Neuronal stem cell (in vitro differentiated cells): ENCODE measurements around the gene GNG3.

Experiments
- DNase-seq: peaks from one replicate; pipeline ENCODE4 v3.0.0-alpha.2; 2013; ENCODE audit warnings: low spot score
- H2AFZ ChIP-seq: one replicate; pipeline ENCODE4 v1.6.1; 2013; ENCODE audit warnings: mild to moderate bottlenecking, low read length, inconsistent platforms
- H2AK5ac ChIP-seq: 2 replicates; pipeline ENCODE4 v1.6.1; 2013; ENCODE audit warnings: low read depth, mild to moderate bottlenecking, inconsistent platforms, low read length, moderate library complexity, mixed read lengths
- H2BK120ac ChIP-seq: 2 replicates; pipeline ENCODE4 v1.6.1; 2013; ENCODE audit warnings: low read depth, mild to moderate bottlenecking, inconsistent platforms, low read length, moderate library complexity, mixed read lengths
- H2BK12ac ChIP-seq: one replicate; pipeline ENCODE4 v1.6.1; 2013; ENCODE audit warnings: low read length, inconsistent platforms
- H2BK15ac ChIP-seq: 2 replicates; pipeline ENCODE4 v1.6.1; 2013; ENCODE audit warnings: mild to moderate bottlenecking, low read length, inconsistent platforms, mixed read lengths
- H2BK5ac ChIP-seq: one replicate; pipeline ENCODE4 v1.6.1; 2013; ENCODE audit warnings: inconsistent platforms, mild to moderate bottlenecking, low read length, moderate library complexity
- H3K14ac ChIP-seq: one replicate; pipeline ENCODE4 v1.6.1; 2013; ENCODE audit warnings: low read length, inconsistent platforms
- H3K18ac ChIP-seq: 2 replicates; pipeline ENCODE4 v1.6.1; 2013; ENCODE audit warnings: low read length, inconsistent platforms
- H3K23ac ChIP-seq: 2 replicates; pipeline ENCODE4 v1.6.1; 2013; ENCODE audit warnings: low read depth, mild to moderate bottlenecking, mixed read lengths, low read length, inconsistent platforms; ENCODE audit not compliant: poor library complexity
- H3K27ac ChIP-seq: replicated peaks from 3 replicates; pipeline ENCODE4 v1.5.1; 2013; ENCODE audit warnings: low read length, inconsistent platforms
- H3K27me3 ChIP-seq, 3 experiments: 2 replicates each; pipeline ENCODE4 v1.6.1; 2013; ENCODE audit warnings: low read length in 3 of 3, mild to moderate bottlenecking in 2 of 3, inconsistent platforms in 1 of 3, low read depth in 1 of 3, mixed read lengths in 1 of 3, moderate library complexity in 1 of 3; ENCODE audit not compliant: control insufficient read depth in 3 of 3, insufficient read depth in 3 of 3
- H3K36me3 ChIP-seq, 2 donors: replicated peaks in 1 of 2; 2 replicates each; pipeline ENCODE4 v1.6.1; 2013; ENCODE audit warnings: low read length in 2 of 2; ENCODE audit not compliant: control insufficient read depth in 2 of 2, insufficient read depth in 2 of 2
- H3K4ac ChIP-seq: 2 replicates; pipeline ENCODE4 v1.6.1; 2013; ENCODE audit warnings: inconsistent platforms, mild to moderate bottlenecking, low read length, moderate library complexity
- H3K4me1 ChIP-seq, 2 donors: 1 replicate in 1 of 2; 2 replicates in 1 of 2; pipeline ENCODE4 v1.6.1; 2013; ENCODE audit warnings: low read length in 2 of 2, low read depth in 1 of 2; ENCODE audit not compliant: control insufficient read depth in 2 of 2, insufficient read depth in 1 of 2
- H3K4me2 ChIP-seq: one replicate; pipeline ENCODE4 v1.6.1; 2013; ENCODE audit warnings: mild to moderate bottlenecking, low read length, inconsistent platforms; ENCODE audit not compliant: insufficient read depth, poor library complexity, severe bottlenecking
- H3K4me3 ChIP-seq, 2 donors: 2 replicates each; pipeline ENCODE4 v1.5.1; 2013; ENCODE audit warnings: low read length in 2 of 2, mild to moderate bottlenecking in 2 of 2, inconsistent platforms in 1 of 2, moderate library complexity in 1 of 2
- H3K79me1 ChIP-seq: one replicate; pipeline ENCODE4 v1.6.1; 2013; ENCODE audit warnings: low read depth, mild to moderate bottlenecking, inconsistent platforms, low read length, moderate library complexity
- H3K9ac ChIP-seq: one replicate; pipeline ENCODE4 v1.6.1; 2013; ENCODE audit warnings: mild to moderate bottlenecking, low read depth, low read length, inconsistent platforms; ENCODE audit not compliant: poor library complexity
- H3K9me3 ChIP-seq, 2 donors: replicated peaks in 1 of 2; 2 replicates each; pipeline versions ENCODE3 to v1.6.1; 2013; ENCODE audit warnings: low read length in 2 of 2, mild to moderate bottlenecking in 2 of 2, inconsistent platforms in 1 of 2, low read depth in 1 of 2, mixed read lengths in 1 of 2, moderate library complexity in 1 of 2; ENCODE audit not compliant: control insufficient read depth in 2 of 2, insufficient read depth in 1 of 2
- H4K8ac ChIP-seq: one replicate; pipeline ENCODE4 v1.6.1; 2013; ENCODE audit warnings: low read depth, mild to moderate bottlenecking, inconsistent platforms, low read length, moderate library complexity
- H4K91ac ChIP-seq: one replicate; pipeline ENCODE4 v1.6.1; 2013; ENCODE audit warnings: low read length, low read depth, mild to moderate bottlenecking, inconsistent platforms; ENCODE audit not compliant: poor library complexity
- WGBS, 2 donors: extraction: QIAGEN DNeasy Blood & Tissue Kit; methylation state at CpG; one replicate each; pipeline ENCODE4 v1.1.7; 2013; ENCODE audit warnings: missing lambda C conversion rate in 2 of 2, mixed read lengths in 1 of 2; ENCODE audit not compliant: insufficient read length in 2 of 2, insufficient replicate concordance in 1 of 2; ENCODE audit errors: extremely low coverage in 2 of 2; 5-methylcytosine and 5-hydroxymethylcytosine counted together

The GNG3 gene

DNA sequence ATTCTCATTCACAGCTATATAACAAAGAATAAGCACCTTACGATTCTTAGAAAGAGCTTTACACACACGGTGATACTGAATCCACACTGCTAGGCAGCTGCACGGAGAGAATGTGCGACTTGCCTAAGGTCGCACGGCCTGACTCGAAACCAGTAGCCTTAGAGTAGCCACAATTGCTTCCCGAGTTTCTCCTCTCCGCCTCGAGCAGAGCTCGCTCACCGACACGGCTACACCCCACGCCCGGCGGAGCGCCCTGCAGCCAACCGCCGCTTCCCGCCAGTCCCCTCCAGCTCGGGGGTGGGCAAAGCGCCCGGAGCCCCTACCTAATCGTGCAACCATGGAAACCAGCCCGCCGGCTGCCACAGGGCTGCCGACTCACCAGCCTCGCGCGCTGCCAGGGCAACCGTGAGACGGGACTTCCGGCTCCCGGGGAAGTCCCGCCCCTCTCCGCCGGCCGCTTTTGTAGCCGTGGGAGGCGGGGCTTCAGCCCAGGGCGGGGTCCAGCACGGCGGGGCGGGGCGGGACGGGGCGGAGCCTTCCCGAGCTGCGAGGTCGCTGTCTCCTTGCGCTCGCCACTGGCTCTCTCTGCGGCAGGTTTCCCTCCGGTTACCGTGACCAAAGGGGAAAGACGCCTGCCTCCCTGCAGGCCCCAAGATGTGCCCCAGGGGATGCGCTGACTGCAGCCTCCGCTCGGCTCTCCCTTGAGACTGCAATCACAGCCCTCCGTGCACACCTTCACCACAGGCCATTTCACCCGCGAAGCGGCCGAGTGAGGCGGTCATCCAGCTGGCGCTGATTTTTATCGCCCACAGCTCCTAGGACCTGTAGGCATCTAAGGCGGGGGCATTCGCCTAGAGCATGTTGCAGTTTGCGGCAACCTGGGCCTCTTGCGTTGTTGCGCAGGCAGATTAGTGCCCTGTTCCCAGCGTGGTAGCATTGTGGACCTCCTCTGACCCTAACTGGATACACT, 1.3 kb upstream of the GNG3 start:
- H3K79me1 ChIP-seq = no peaks in the 10 kb centered on the region
- DNase-seq = peak; percentile 94
- peak overlapping the region; percentile 92 for H3K27ac ChIP-seq
- no peak overlapping the region for H4K8ac ChIP-seq
- WGBS, 2 donors = no CpG with 5 or more reads among the region's 73 CpGs
- H2BK12ac ChIP-seq = peak overlapping the region; percentile 76
- peak overlapping the region; percentile 18 for H2BK120ac ChIP-seq
- H2AFZ ChIP-seq = peak overlapping the region; percentile 88
- peak overlapping the region; percentile 94 for H3K4me2 ChIP-seq
- H2BK5ac ChIP-seq = peak overlapping the region; percentile 94
- peak overlapping the region; percentile 89 for H3K9ac ChIP-seq
- no peak overlapping the region for H4K91ac ChIP-seq
- no peaks in the 10 kb centered on the region for H3K27me3 ChIP-seq
- peaks cover 10 to 57% of the 10 kb centered on the region in 2 donors for H3K36me3 ChIP-seq
- H3K14ac ChIP-seq = peak overlapping the region; percentile 43
- peak overlapping the region; percentile 38 for H2BK15ac ChIP-seq
- no peaks in the 10 kb centered on the region for H3K9me3 ChIP-seq
- peak overlapping the region; percentile 88 for H2AK5ac ChIP-seq
- peak overlapping the region; percentile 90 for H3K23ac ChIP-seq
- peaks cover 23 to 31% of the 10 kb centered on the region in 2 donors for H3K4me1 ChIP-seq
- peak overlapping the region; percentile 98 for H3K18ac ChIP-seq
- peak overlapping the region; percentile 70 to 91 for H3K4me3 ChIP-seq
- peak overlapping the region; percentile 97 for H3K4ac ChIP-seq

DNA sequence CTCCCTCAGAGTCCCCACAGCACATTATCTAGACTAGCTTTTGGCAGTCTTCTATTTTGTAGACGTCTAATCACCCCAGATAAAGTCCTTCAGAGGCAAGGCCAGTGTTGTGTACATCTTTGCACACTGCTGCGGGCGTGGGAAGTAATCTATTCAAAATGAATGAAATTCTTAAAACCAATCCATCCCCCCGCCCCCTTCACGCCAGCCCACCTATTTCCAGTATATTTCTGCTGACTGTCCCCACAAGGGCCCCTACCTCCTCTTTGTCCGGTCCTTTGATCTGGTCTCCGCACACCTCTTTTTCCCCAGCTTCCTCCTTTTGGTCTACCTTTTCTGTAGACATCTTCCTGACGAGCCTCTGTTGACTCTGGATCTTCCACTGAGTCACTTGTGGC, 627 bp upstream of the GNG3 start:
- H3K4me1 ChIP-seq = peaks cover 23 to 31% of the 10 kb centered on the region in 2 donors
- H4K91ac ChIP-seq = no peak overlapping the region
- peak overlapping the region; percentile 70 to 73 for H3K4me3 ChIP-seq
- peak overlapping the region; percentile 98 for H3K18ac ChIP-seq
- H2BK120ac ChIP-seq = no peak overlapping the region
- no peak overlapping the region for H4K8ac ChIP-seq
- H2BK15ac ChIP-seq = no peak overlapping the region
- peak overlapping the region; percentile 77 for H2AFZ ChIP-seq
- no peaks in the 10 kb centered on the region for H3K9me3 ChIP-seq
- H3K4me2 ChIP-seq = peak overlapping the region; percentile 94
- no CpG with 5 or more reads among the region's 8 CpGs for WGBS, 2 donors
- no peak overlapping the region for H3K4ac ChIP-seq
- no peak for DNase-seq
- H2BK5ac ChIP-seq = peak overlapping the region; percentile 94
- no peaks in the 10 kb centered on the region for H3K27me3 ChIP-seq
- H3K27ac ChIP-seq = peak overlapping the region; percentile 92
- H3K36me3 ChIP-seq = peaks cover 12 to 57% of the 10 kb centered on the region in 2 donors
- H3K9ac ChIP-seq = peak overlapping the region; percentile 86
- peak overlapping the region; percentile 88 for H2AK5ac ChIP-seq
- no peak overlapping the region for H3K14ac ChIP-seq
- peak overlapping the region; percentile 90 for H3K23ac ChIP-seq
- no peak overlapping the region for H2BK12ac ChIP-seq
- no peaks in the 10 kb centered on the region for H3K79me1 ChIP-seq

DNA sequence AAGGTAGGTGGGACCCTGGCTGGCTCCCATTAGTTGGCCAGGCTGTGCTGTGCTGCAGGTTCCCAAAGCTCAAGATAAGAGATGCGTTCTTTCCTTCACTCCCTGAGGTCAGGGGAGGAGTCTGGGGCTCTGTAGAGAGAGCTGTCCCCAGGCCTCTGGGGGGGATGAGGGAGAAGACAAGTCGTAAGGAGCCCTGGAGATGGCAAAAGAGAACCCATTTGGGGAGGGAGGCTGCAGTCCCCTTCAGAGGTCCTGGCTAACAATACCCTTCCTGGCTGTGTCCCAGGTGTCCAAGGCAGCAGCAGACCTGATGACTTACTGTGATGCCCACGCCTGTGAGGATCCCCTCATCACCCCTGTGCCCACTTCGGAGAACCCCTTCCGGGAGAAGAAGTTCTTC, 916 bp downstream of the GNG3 start:
- Histone ChIP-seq H4K91ac (no peak overlapping the region), H2BK120ac (peak overlapping the region; percentile 2), H3K36me3 (peaks cover 16 to 60% of the 10 kb centered on the region in 2 donors), H3K79me1 (no peaks in the 10 kb centered on the region), H2BK12ac (peak overlapping the region; percentile 26), H2AFZ (no peak overlapping the region), H3K9ac (no peak overlapping the region), H3K4me3 (no peak overlapping the region), H3K18ac (no peak overlapping the region), H3K4ac (no peak overlapping the region), H4K8ac (no peak overlapping the region), H3K27ac (no peak overlapping the region), H3K27me3 (no peaks in the 10 kb centered on the region), H2BK5ac (peak overlapping the region; percentile 85), H3K23ac (no peak overlapping the region), H3K9me3 (no peaks in the 10 kb centered on the region), H2BK15ac (peak overlapping the region; percentile 20), H3K4me2 (peak overlapping the region; percentile 60), H3K14ac (no peak overlapping the region), H2AK5ac (peak overlapping the region; percentile 36), H3K4me1 (peaks cover 23 to 31% of the 10 kb centered on the region in 2 donors)
- no CpG with 5 or more reads among the region's 5 CpGs for WGBS, 2 donors
- no peak for DNase-seq

DNA sequence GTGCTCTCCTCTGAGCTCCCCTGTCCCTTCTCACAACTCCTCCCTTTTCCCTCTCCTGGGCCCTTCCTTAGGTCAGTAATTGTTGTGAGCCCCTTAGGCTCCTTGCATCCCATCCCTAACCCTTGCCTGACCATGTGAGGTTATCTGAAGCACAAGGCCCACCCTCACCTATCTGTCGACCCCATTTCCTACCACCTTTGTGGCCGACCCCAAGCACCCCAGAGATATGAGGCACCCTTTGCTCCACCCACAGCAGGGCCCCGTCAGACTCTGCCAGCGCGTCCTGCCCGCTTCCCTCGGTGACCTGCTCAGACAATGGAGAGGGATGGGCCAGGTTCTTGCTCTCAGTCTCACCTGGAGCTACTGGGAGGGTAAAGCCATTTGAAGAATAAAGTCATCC, 1.3 kb downstream of the GNG3 start:
- peak overlapping the region; percentile 36 for H2AK5ac ChIP-seq
- H2BK15ac ChIP-seq = no peak overlapping the region
- H3K9me3 ChIP-seq = no peaks in the 10 kb centered on the region
- no CpG with 5 or more reads among the region's 7 CpGs for WGBS, 2 donors
- H4K8ac ChIP-seq = no peak overlapping the region
- no peaks in the 10 kb centered on the region for H3K27me3 ChIP-seq
- H2BK120ac ChIP-seq = peak overlapping the region; percentile 2
- H4K91ac ChIP-seq = no peak overlapping the region
- no peak overlapping the region for H3K23ac ChIP-seq
- H3K79me1 ChIP-seq = no peaks in the 10 kb centered on the region
- H3K14ac ChIP-seq = no peak overlapping the region
- peak overlapping the region; percentile 60 for H3K4me2 ChIP-seq
- H2AFZ ChIP-seq = no peak overlapping the region
- H2BK12ac ChIP-seq = no peak overlapping the region
- H3K4ac ChIP-seq = no peak overlapping the region
- H3K4me3 ChIP-seq = peak overlapping the region in 1 of 2 donors; percentile 77
- peaks cover 20 to 61% of the 10 kb centered on the region in 2 donors for H3K36me3 ChIP-seq
- H2BK5ac ChIP-seq = peak overlapping the region; percentile 85
- DNase-seq = no peak
- no peak overlapping the region for H3K18ac ChIP-seq
- H3K27ac ChIP-seq = peak overlapping the region; percentile 62
- peaks cover 23 to 31% of the 10 kb centered on the region in 2 donors for H3K4me1 ChIP-seq
- peak overlapping the region; percentile 74 for H3K9ac ChIP-seq
